GM12878 (cell line): ENCODE data around the gene RNF112. TPM values are rescaled to one million over a fixed set of nuclear protein-coding genes. Genes with fewer than 3 reads are reported as not detected.

Experiments
- ATAC-seq: fragments of 200-7000 bp; cut with Tn5 transposase; 3 replicates; pipeline ENCODE4 v1.9.1; 2020; ENCODE audit warnings: mild to moderate bottlenecking, moderate library complexity
- BruUV-seq: library from RNA; stranded (reverse); fragments of 400-500 nt; replicated peaks from 2 replicates; lab custom pipeline; 2021; lab: Mats Ljungman, UMichigan
- CTCF ChIA-PET: fragments of 300-600 bp; sonication (Branson Sonifier 250); formaldehyde crosslinking; extraction: SDS; loops from one replicate; lab custom pipeline; 2021; ENCODE audit warnings: inconsistent platforms; lab: Yijun Ruan, JAX
- POLR2A ChIA-PET: fragments of 350-600 bp; formaldehyde crosslinking; extraction: SDS; loops from one replicate; lab custom pipeline; 2021; ENCODE audit warnings: inconsistent platforms; lab: Charles Lee
- RAD21 ChIA-PET: fragments of 300-600 bp; sonication (Branson Sonifier 250); formaldehyde crosslinking; loops from one replicate; lab custom pipeline; 2023; ENCODE audit warnings: antibody characterized with exemption; ENCODE audit not compliant: unreplicated experiment; lab: Charles Lee
- SMC1A ChIA-PET: fragments of 300-600 bp; sonication (Branson Sonifier 250); formaldehyde crosslinking; loops from one replicate; lab custom pipeline; 2023; ENCODE audit not compliant: unreplicated experiment, uncharacterized antibody; lab: Charles Lee
- DNase-seq: peaks from one replicate; pipeline ENCODE4 v3.0.0-alpha.2; 2011; ENCODE audit warnings: low read depth, low spot score
- FAIRE-seq: peaks from 3 replicates; lab custom pipeline; 2011; peaks lifted over from hg19 to GRCh38; lab: Jason Lieb, UNC
- H2AFZ ChIP-seq: 2 replicates; pipeline ENCODE4 v1.6.0; 2011; ENCODE audit warnings: low read depth, low read length, control low read depth; ENCODE audit not compliant: control insufficient read depth
- H3K27ac ChIP-seq: 2 replicates; pipeline ENCODE4 v1.5.1; 2011; ENCODE audit warnings: control low read depth; ENCODE audit not compliant: control insufficient read depth, insufficient read depth
- H3K27me3 ChIP-seq, 2 experiments: replicated peaks in 1 of 2; 2 replicates each; pipeline versions ENCODE4 v1.6.0 to v1.6.1; 2011; ENCODE audit warnings: low read length in 1 of 2; ENCODE audit not compliant: control insufficient read depth in 2 of 2, insufficient read depth in 2 of 2
- H3K36me3 ChIP-seq, 2 experiments: 2 replicates each; pipeline ENCODE4 v1.5.1; 2011; ENCODE audit warnings: low read length in 1 of 2; ENCODE audit not compliant: control insufficient read depth in 2 of 2, insufficient read depth in 2 of 2
- H3K4me1 ChIP-seq: 2 replicates; pipeline ENCODE4 v1.6.1; 2011; ENCODE audit warnings: mild to moderate bottlenecking, low read length, moderate library complexity, mixed read lengths; ENCODE audit not compliant: control insufficient read depth, insufficient read depth
- H3K4me2 ChIP-seq: 2 replicates; pipeline ENCODE4 v1.6.0; 2011; ENCODE audit warnings: control low read depth; ENCODE audit not compliant: control insufficient read depth, insufficient read depth
- H3K4me3 ChIP-seq: fragments of 200-600 bp; sonication (generic); 2 replicates; pipeline ENCODE4 v1.5.1; 2016
- H3K79me2 ChIP-seq: 2 replicates; pipeline ENCODE4 v1.6.0; 2011; ENCODE audit warnings: low read length; ENCODE audit not compliant: control insufficient read depth, insufficient read depth
- H3K9ac ChIP-seq: 2 replicates; pipeline ENCODE4 v1.8.0; 2011; ENCODE audit warnings: low read length, control low read depth, mixed read lengths; ENCODE audit not compliant: control insufficient read depth, insufficient read depth
- H3K9me3 ChIP-seq: replicated peaks from 3 replicates; pipeline ENCODE4 v1.5.1; 2011; ENCODE audit warnings: mild to moderate bottlenecking, low read length; ENCODE audit not compliant: control insufficient read depth, insufficient read depth
- H4K20me1 ChIP-seq: 2 replicates; pipeline ENCODE4 v1.6.0; 2011; ENCODE audit not compliant: control insufficient read depth, insufficient read depth
- BCL11A ChIP-seq: IDR thresholded peaks from 2 replicates; pipeline ENCODE4 v1.6.1; 2011; ENCODE audit warnings: low read depth, low read length
- CBFB ChIP-seq: IDR thresholded peaks from 2 replicates; pipeline ENCODE4 v1.6.1; 2016; ENCODE audit warnings: antibody characterized with exemption, low read depth
- E2F8 ChIP-seq: fragments of 450-650 bp; IDR thresholded peaks from 2 replicates; pipeline ENCODE4 v1.6.1; 2018; ENCODE audit warnings: mild to moderate bottlenecking, low read depth, moderate library complexity; ENCODE audit not compliant: partially characterized antibody
- EP300 ChIP-seq, 2 experiments: fragments of 150-350 bp in 1 of 2; IDR thresholded peaks; 2 replicates each; pipeline ENCODE4 v1.6.1; 2011 to 2012; ENCODE audit warnings: low read depth in 2 of 2, low read length in 2 of 2, borderline replicate concordance in 1 of 2, improper control_type of control experiment in 1 of 2, inconsistent platforms in 1 of 2; ENCODE audit not compliant: control insufficient read depth in 1 of 2
- FOXK2 ChIP-seq: fragments of 450-650 bp; IDR thresholded peaks from 2 replicates; pipeline ENCODE4 v1.6.1; 2017; ENCODE audit warnings: mild to moderate bottlenecking, moderate library complexity
- HCFC1 ChIP-seq: fragments of 150-350 bp; IDR thresholded peaks from 2 replicates; pipeline ENCODE4 v1.6.1; 2014; ENCODE audit warnings: low read length
- HSF1 ChIP-seq: fragments of 150-350 bp; IDR thresholded peaks from 2 replicates; pipeline ENCODE4 v1.6.1; 2014; ENCODE audit warnings: mild to moderate bottlenecking, low read depth, low read length
- RAD21 ChIP-seq: IDR thresholded peaks from 2 replicates; pipeline ENCODE4 v1.6.1; 2011; ENCODE audit warnings: mild to moderate bottlenecking, low read depth, low read length, moderate library complexity; ENCODE audit not compliant: insufficient read depth
- RBBP5 ChIP-seq: fragments of 200-600 bp; sonication (generic); conservative IDR thresholded peaks from 2 replicates; pipeline ENCODE4 v1.6.1; 2016
- TCF12 ChIP-seq: IDR thresholded peaks from 2 replicates; pipeline ENCODE4 v1.6.1; 2011; ENCODE audit warnings: low read depth, mild to moderate bottlenecking, low read length
- USF1 ChIP-seq: IDR thresholded peaks from 2 replicates; pipeline ENCODE4 v1.6.1; 2011; ENCODE audit warnings: borderline replicate concordance, low read depth, mild to moderate bottlenecking, moderate library complexity, mixed read lengths, low read length; ENCODE audit not compliant: insufficient read depth; ENCODE audit errors: extremely low read length
- WGBS: methylation state at CpG from one replicate; pipeline ENCODE4 v1.1.6; 2016; ENCODE audit warnings: low lambda C conversion rate; ENCODE audit not compliant: insufficient replicate concordance, insufficient coverage; ENCODE audit errors: missing lambda C conversion rate; 5-methylcytosine and 5-hydroxymethylcytosine counted together
- in situ Hi-C: fragments of 300-500 bp; cut with MboI; formaldehyde crosslinking; loops from 9 replicates; pipeline ENCODE4 v1.14.3; 2018; ENCODE audit warnings: mixed read lengths
- intact Hi-C: fragments of 100-400 bp; cut with micrococcal nuclease; formaldehyde crosslinking; loops from one replicate; pipeline ENCODE4 v1.14.2; 2022; ENCODE audit not compliant: unreplicated experiment
- polyA plus RNA-seq, 11 experiments: library from polyadenylated mRNA; depleted of rRNA in 4 of 11; unstranded in 6 of 11; stranded (reverse) in 5 of 11; fragments of >200 nt; fragmentation: Nextera tagmentation in 4 of 11; fragmentation: Illumina TruSeq in 1 of 11; extraction: Ambion mirVana in 4 of 11; extraction: Trizol in 1 of 11; gene quantifications; 1 replicate in 1 of 11; 2 replicates in 10 of 11; pipeline versions ENCODE4 v1.2.1 to v1.2.3, GENCODE V29; 2011 to 2016; ENCODE audit warnings: inconsistent platforms in 2 of 11, missing spikeins in 2 of 11, low read depth in 1 of 11
- total RNA-seq, 4 experiments: library from RNA; depleted of rRNA in 3 of 4; stranded (reverse); fragments of >200 nt in 3 of 4; fragmentation: Illumina TruSeq in 1 of 4; extraction: Trizol in 1 of 4; gene quantifications; 2 replicates each; pipeline versions ENCODE4 v1.2.1 to v1.2.3, GENCODE V29; 2013 to 2021

RNF112 gene
- total and polyA plus RNA-seq, 10 of the 15 experiments (the other 5 are each of a cell fraction or from before 2014, with no cell fraction given), result not detected

GRCh38 chr17:19442731-19443130, 31.7 kb downstream of the RNF112 start:
- no peak for ATAC-seq
- H3K36me3 ChIP-seq, result no peaks in the 10 kb centered on the region
- H2AFZ ChIP-seq, result no peak overlapping the region
- no TSS peak for BruUV-seq
- ChIA-PET RAD21 (interaction anchor here (1.2 kb wide), 1 partner anchor 80 kb away, joined by 3 read pairs; the partner anchor contains the start of gene B9D1), SMC1A (interaction anchor here (0.7 kb wide), 1 partner anchor 8 kb away, joined by 3 read pairs; no protein-coding TSS in a partner anchor), CTCF (interaction anchor here (1.0 kb wide), 1 partner anchor 80 kb away, joined by 5 read pairs; the partner anchor contains the start of gene B9D1), POLR2A (no interaction called here)
- H4K20me1 ChIP-seq, result no peaks in the 10 kb centered on the region
- H3K4me3 ChIP-seq, result no peak overlapping the region
- H3K9ac ChIP-seq, result no peak overlapping the region
- H3K9me3 ChIP-seq, result peaks cover 5% of the 10 kb centered on the region
- no peaks in the 10 kb centered on the region for H3K79me2 ChIP-seq
- FAIRE-seq, result no peak
- H3K4me1 ChIP-seq, result no peaks in the 10 kb centered on the region
- H3K27ac ChIP-seq, result no peak overlapping the region
- 0 out of 4 replicates have a peak, but pooled peaks cover 0 to 2% of the 10 kb centered on the region in 2 experiments for H3K27me3 ChIP-seq
- WGBS, result 23% methylated on average over 2 of the region's 2 CpGs
- no peak overlapping the region for H3K4me2 ChIP-seq
- DNase-seq, result no peak
- intact Hi-C loops (no loop called here), in situ Hi-C loops (no loop called here)
- TF ChIP-seq HCFC1 (no peak), RAD21 (no peak), USF1 (no peak), CBFB (no peak), RBBP5 (no peak), E2F8 (no peak), BCL11A (no peak), TCF12 (no peak), EP300 (IDR thresholded peaks at IDR 0.05; ENCODE audit: borderline replicate concordance in 1 of 2, control insufficient read depth in 1 of 2, low read depth in 2 of 2, low read length in 2 of 2) (no peak), FOXK2 (no peak), HSF1 (no peak)
